NB4 (cell line): ENCODE data around the gene RASSF7.

Experiments used
- DNase-seq: peaks from one replicate; pipeline ENCODE4 v3.0.0; 2010; ENCODE audit warnings: low read depth
- H3K4me3 ChIP-seq: one replicate; pipeline ENCODE4 v1.5.1; 2011; ENCODE audit warnings: mild to moderate bottlenecking, low read depth, low read length, moderate library complexity
- CTCF ChIP-seq: IDR thresholded peaks from one replicate; pipeline ENCODE4 v1.5.1; 2012; ENCODE audit warnings: low read depth, low read length
- MAX ChIP-seq: IDR thresholded peaks from 2 replicates; pipeline ENCODE4 v1.6.1; 2011; ENCODE audit warnings: low read depth, low read length
- MYC ChIP-seq: IDR thresholded peaks from 2 replicates; pipeline ENCODE4 v1.6.1; 2011; ENCODE audit warnings: low read depth, low read length
- POLR2A ChIP-seq: IDR thresholded peaks from 2 replicates; pipeline ENCODE4 v1.6.1; 2011; ENCODE audit warnings: mild to moderate bottlenecking; ENCODE audit not compliant: insufficient read length; ENCODE audit errors: extremely low read depth

RASSF7 gene

GRCh38 chr11:551131-551530, 9.6 kb upstream of the RASSF7 start:
- no peak overlapping the region for H3K4me3 ChIP-seq
- TF ChIP-seq CTCF, result no peak
- no peak for TF ChIP-seq POLR2A
- TF ChIP-seq MAX, result no peak
- TF ChIP-seq MYC, result no peak
- no peak for DNase-seq

- TF ChIP-seq CTCF (no peak), MAX (no peak), POLR2A (no peak)
- H3K4me3 ChIP-seq, result no peak overlapping the region
- no peak for DNase-seq
These were observed 9.2 kb upstream of the RASSF7 start for GRCh38 chr11:551596-551995.

DNA sequence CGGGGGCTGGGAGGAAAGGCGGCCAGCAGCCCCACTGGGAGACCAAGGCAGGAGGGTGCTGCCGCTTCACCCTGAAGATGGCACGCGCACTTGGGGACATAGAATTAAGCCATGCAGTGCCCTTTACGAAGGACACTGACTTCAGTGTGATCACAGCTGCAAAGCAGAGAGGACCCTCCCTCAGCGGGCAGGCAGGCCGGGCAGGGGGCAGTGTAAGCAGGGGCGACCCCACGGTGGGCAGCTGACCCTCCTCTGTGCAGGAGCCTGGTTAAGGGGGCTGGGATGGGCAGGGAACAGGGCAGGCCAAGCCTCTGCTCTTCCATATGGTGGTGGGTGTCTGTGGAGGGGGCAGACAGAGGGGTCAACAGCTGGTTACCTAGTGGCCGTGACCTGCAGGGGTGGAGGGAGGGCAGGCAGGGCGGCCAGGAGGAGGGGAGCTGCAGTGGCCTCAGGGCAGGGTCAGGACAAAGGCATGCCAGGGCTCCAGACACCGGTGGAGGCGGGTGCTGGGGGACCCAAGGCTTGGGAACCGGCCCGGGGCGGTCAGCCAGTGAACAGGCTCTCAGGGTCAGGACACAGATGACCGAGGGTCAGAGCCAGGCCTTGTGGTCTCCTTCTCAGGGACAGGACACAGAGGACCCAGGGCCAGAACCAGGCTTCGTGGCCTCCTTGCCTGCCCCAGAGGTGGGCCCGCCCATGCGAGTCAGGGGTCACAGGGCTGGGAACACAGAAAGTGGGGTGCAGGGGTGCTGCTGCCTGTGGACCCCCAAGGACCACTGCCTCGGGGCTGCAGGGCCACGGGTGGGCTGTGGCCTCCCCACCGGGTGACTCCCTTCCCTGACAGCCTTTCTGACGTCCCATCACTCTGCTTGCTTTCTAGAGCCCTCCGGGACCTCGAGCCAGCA, 7.4 kb upstream of the RASSF7 start:
- no peak for TF ChIP-seq MYC
- TF ChIP-seq MAX, result no peak
- no peak for TF ChIP-seq CTCF
- no peak for TF ChIP-seq POLR2A
- no peak for DNase-seq

GRCh38 chr11:553988-554340, 6.8 kb upstream of the RASSF7 start:
- DNase-seq, result no peak

More for the DNA sequence above, 7.4 kb upstream of the RASSF7 start:
- H3K4me3 ChIP-seq, result no peak overlapping the region

More at GRCh38 chr11:553988-554340, 6.8 kb upstream of the RASSF7 start:
- no peak for TF ChIP-seq MYC
- no peak for TF ChIP-seq CTCF
- no peak for TF ChIP-seq MAX
- TF ChIP-seq POLR2A, result no peak
- H3K4me3 ChIP-seq, result no peak overlapping the region
